ENCODE data around the gene PITPNM1.

DNA sequence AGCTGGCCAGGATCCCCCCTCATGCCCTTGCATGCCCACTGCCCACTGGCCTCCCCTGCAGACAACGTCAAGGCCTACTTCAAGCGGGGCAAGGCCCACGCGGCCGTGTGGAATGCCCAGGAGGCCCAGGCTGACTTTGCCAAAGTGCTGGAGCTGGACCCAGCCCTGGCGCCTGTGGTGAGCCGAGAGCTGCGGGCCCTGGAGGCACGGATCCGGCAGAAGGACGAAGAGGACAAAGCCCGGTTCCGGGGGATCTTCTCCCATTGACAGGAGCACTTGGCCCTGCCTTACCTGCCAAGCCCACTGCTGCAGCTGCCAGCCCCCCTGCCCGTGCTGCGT, 14.5 kb downstream of the PITPNM1 start:
- TF ChIP-seq, protein P1, sequence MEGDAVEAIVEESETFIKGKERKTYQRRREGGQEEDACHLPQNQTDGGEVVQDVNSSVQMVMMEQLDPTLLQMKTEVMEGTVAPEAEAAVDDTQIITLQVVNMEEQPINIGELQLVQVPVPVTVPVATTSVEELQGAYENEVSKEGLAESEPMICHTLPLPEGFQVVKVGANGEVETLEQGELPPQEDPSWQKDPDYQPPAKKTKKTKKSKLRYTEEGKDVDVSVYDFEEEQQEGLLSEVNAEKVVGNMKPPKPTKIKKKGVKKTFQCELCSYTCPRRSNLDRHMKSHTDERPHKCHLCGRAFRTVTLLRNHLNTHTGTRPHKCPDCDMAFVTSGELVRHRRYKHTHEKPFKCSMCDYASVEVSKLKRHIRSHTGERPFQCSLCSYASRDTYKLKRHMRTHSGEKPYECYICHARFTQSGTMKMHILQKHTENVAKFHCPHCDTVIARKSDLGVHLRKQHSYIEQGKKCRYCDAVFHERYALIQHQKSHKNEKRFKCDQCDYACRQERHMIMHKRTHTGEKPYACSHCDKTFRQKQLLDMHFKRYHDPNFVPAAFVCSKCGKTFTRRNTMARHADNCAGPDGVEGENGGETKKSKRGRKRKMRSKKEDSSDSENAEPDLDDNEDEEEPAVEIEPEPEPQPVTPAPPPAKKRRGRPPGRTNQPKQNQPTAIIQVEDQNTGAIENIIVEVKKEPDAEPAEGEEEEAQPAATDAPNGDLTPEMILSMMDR (IDR thresholded peaks at IDR 0.05) = no peak
- no peak for TF ChIP-seq POLR2A (IDR thresholded peaks at IDR 0.05)
- no peak for TF ChIP-seq POLR2AphosphoS5 (IDR thresholded peaks at IDR 0.05)

All from prostate gland (tissue), 2 donors.